KMS-11 (cell line): ENCODE measurements around the gene CCL21.

Experiments
- H2AFZ ChIP-seq: fragments of 200-600 bp; sonication (generic); 2 replicates; pipeline ENCODE4 v1.6.1; 2016; ENCODE audit warnings: antibody characterized with exemption, mixed run types, low read depth
- H3K27ac ChIP-seq: fragments of 200-600 bp; sonication (generic); 2 replicates; pipeline ENCODE4 v1.6.1; 2016; ENCODE audit warnings: mild to moderate bottlenecking, mixed run types
- H3K27me3 ChIP-seq: fragments of 200-600 bp; sonication (generic); 2 replicates; pipeline ENCODE4 v1.6.1; 2017; ENCODE audit warnings: mild to moderate bottlenecking, low read depth, mixed run types, moderate library complexity; ENCODE audit not compliant: insufficient read depth
- H3K36me3 ChIP-seq: fragments of 200-600 bp; sonication (generic); 2 replicates; pipeline ENCODE4 v1.6.1; 2017; ENCODE audit warnings: mild to moderate bottlenecking, mixed run types; ENCODE audit not compliant: insufficient read depth
- H3K4me1 ChIP-seq: fragments of 200-600 bp; sonication (generic); 2 replicates; pipeline ENCODE4 v1.6.1; 2016; ENCODE audit warnings: mild to moderate bottlenecking, low read depth, mixed run types; ENCODE audit not compliant: poor library complexity, severe bottlenecking
- H3K4me2 ChIP-seq: fragments of 200-600 bp; sonication (generic); 2 replicates; pipeline ENCODE4 v1.7.0; 2016; ENCODE audit warnings: mild to moderate bottlenecking, mixed run types
- H3K4me3 ChIP-seq: fragments of 200-600 bp; sonication (generic); IDR thresholded peaks from 2 replicates; pipeline ENCODE4 v1.6.1; 2017; ENCODE audit warnings: low read depth, low read length, mixed read lengths; ENCODE audit not compliant: insufficient read depth
- H3K79me2 ChIP-seq: fragments of 200-600 bp; sonication (generic); 2 replicates; pipeline ENCODE4 v1.6.1; 2016; ENCODE audit warnings: low read depth, mixed run types; ENCODE audit not compliant: insufficient read depth
- H3K9ac ChIP-seq: fragments of 200-600 bp; sonication (generic); 2 replicates; pipeline ENCODE4 v1.6.1; 2016; ENCODE audit warnings: mild to moderate bottlenecking, mixed run types
- H4K20me1 ChIP-seq: fragments of 200-600 bp; sonication (generic); 2 replicates; pipeline ENCODE4 v1.6.1; 2016; ENCODE audit warnings: mild to moderate bottlenecking, mixed run types; ENCODE audit not compliant: insufficient read depth
- CTCF ChIP-seq: fragments of 200-600 bp; sonication (generic); conservative IDR thresholded peaks from 2 replicates; pipeline ENCODE4 v1.6.1; 2017; ENCODE audit warnings: low read depth, mild to moderate bottlenecking, antibody characterized with exemption, low read length, moderate library complexity, mixed read lengths

The CCL21 gene

GRCh38 chr9:34688329-34689115 is 21.4 kb downstream of the CCL21 start:
- H3K27ac ChIP-seq, result no peak overlapping the region
- no peak for TF ChIP-seq CTCF

GRCh38 chr9:34687276-34688030 is 22.5 kb downstream of the CCL21 start:
- TF ChIP-seq CTCF, result no peak
- Histone ChIP-seq H3K79me2 (no peaks in the 10 kb centered on the region), H3K27ac (no peak overlapping the region), H3K4me1 (no peaks in the 10 kb centered on the region), H3K4me3 (no peak overlapping the region), H3K9ac (no peak overlapping the region), H4K20me1 (no peaks in the 10 kb centered on the region), H3K4me2 (no peak overlapping the region), H3K36me3 (no peaks in the 10 kb centered on the region), H2AFZ (no peak overlapping the region), H3K27me3 (no peaks in the 10 kb centered on the region)

More at GRCh38 chr9:34688329-34689115, 21.4 kb downstream of the CCL21 start:
- no peak overlapping the region for H3K4me3 ChIP-seq
- no peaks in the 10 kb centered on the region for H3K36me3 ChIP-seq
- H3K4me2 ChIP-seq, result no peak overlapping the region
- no peaks in the 10 kb centered on the region for H3K27me3 ChIP-seq
- H4K20me1 ChIP-seq, result no peaks in the 10 kb centered on the region
- H3K9ac ChIP-seq, result no peak overlapping the region
- H3K4me1 ChIP-seq, result no peaks in the 10 kb centered on the region
- no peak overlapping the region for H2AFZ ChIP-seq
- H3K79me2 ChIP-seq, result no peaks in the 10 kb centered on the region

GRCh38 chr9:34686732-34687131 is 23.2 kb downstream of the CCL21 start:
- Histone ChIP-seq H2AFZ (no peak overlapping the region), H3K4me2 (no peak overlapping the region), H3K4me1 (no peaks in the 10 kb centered on the region), H3K27me3 (no peaks in the 10 kb centered on the region), H3K27ac (no peak overlapping the region), H4K20me1 (no peaks in the 10 kb centered on the region), H3K79me2 (no peaks in the 10 kb centered on the region), H3K9ac (no peak overlapping the region), H3K4me3 (no peak overlapping the region), H3K36me3 (no peaks in the 10 kb centered on the region)
- TF ChIP-seq CTCF, result no peak

- no peaks in the 10 kb centered on the region for H3K4me1 ChIP-seq
- no peak overlapping the region for H3K27ac ChIP-seq
- no peak overlapping the region for H3K4me3 ChIP-seq
- no peaks in the 10 kb centered on the region for H3K27me3 ChIP-seq
- TF ChIP-seq CTCF, result no peak
- H3K79me2 ChIP-seq, result no peaks in the 10 kb centered on the region
- H3K36me3 ChIP-seq, result no peaks in the 10 kb centered on the region
- H2AFZ ChIP-seq, result no peak overlapping the region
- H3K4me2 ChIP-seq, result no peak overlapping the region
- H4K20me1 ChIP-seq, result no peaks in the 10 kb centered on the region
- H3K9ac ChIP-seq, result no peak overlapping the region
These were observed 23.7 kb downstream of the CCL21 start for GRCh38 chr9:34686231-34686630.
